ENCODE measurements around the gene LGR4.

Gene LGR4

GRCh38 chr11:27373392-27373791 lies 99.2 kb downstream of the LGR4 start:
- no peak for DNase-seq

GRCh38 chr11:27372164-27372563 lies 100.4 kb downstream of the LGR4 start:
- DNase-seq, result no peak

GRCh38 chr11:27371489-27371888 lies 101.1 kb downstream of the LGR4 start:
- no peak for DNase-seq

GRCh38 chr11:27370374-27370773 lies 102.2 kb downstream of the LGR4 start:
- DNase-seq, result no peak

- no peak for DNase-seq
These were observed 104.7 kb downstream of the LGR4 start for GRCh38 chr11:27367881-27368280.

GRCh38 chr11:27363576-27364117 lies 108.9 kb downstream of the LGR4 start:
- DNase-seq, result no peak

- DNase-seq, result peak; percentile 92
These were observed 109.6 kb downstream of the LGR4 start, which contains the start of gene CCDC34 for GRCh38 chr11:27362749-27363575. TSS of gene CCDC34 (minus strand) at chr11:27363215. CDS start at chr11:27363194, 21 bp downstream.

- DNase-seq, result no peak
These were observed 110.8 kb downstream of the LGR4 start for GRCh38 chr11:27361649-27362431.

GRCh38 chr11:27358296-27358695 lies 114.3 kb downstream of the LGR4 start:
- no peak for DNase-seq

GRCh38 chr11:27357250-27357649 lies 115.3 kb downstream of the LGR4 start:
- DNase-seq, result no peak

GRCh38 chr11:27356624-27357222 lies 115.9 kb downstream of the LGR4 start:
- DNase-seq, result no peak

- no peak for DNase-seq
These were observed 117.0 kb downstream of the LGR4 start for GRCh38 chr11:27355575-27356104.

- DNase-seq, result no peak
These were observed 118.1 kb downstream of the LGR4 start for GRCh38 chr11:27354359-27354965.

- no peak for DNase-seq
These were observed 118.8 kb downstream of the LGR4 start for GRCh38 chr11:27353593-27354358.

GRCh38 chr11:27352781-27353180 lies 119.8 kb downstream of the LGR4 start:
- no peak for DNase-seq

- DNase-seq, result no peak
These were observed 122.1 kb downstream of the LGR4 start for GRCh38 chr11:27350511-27350910.

- no peak for DNase-seq
These were observed 122.7 kb downstream of the LGR4 start for GRCh38 chr11:27349919-27350318.

GRCh38 chr11:27348340-27348873 lies 124.2 kb downstream of the LGR4 start:
- no peak for DNase-seq

- no peak for DNase-seq
These were observed 124.9 kb downstream of the LGR4 start for GRCh38 chr11:27347359-27348339.

- no peak for DNase-seq
These were observed 132.6 kb downstream of the LGR4 start for GRCh38 chr11:27339941-27340340.
